Measurements from ENCODE around the gene NTN3.

DNA sequence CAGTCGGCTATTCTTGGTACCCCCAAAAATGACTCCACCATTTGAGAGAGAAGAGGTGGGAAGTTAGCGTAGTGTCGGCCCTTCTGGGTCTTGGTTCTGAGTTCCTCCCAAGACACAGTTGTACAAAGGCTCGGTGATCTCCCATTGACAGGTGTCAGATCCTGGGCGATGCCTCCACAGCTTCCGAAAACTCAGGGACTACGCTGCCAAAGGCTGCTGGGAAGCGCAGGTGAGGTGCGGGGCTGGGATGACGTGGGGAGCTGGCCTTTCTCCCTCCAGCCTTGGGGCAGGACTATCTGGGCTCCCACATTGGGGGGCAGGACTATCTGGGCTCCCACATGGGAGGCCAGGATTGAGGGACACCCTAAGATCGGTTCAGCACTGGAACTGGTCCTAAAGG is 31.5 kb upstream of the NTN3 start:
- TF ChIP-seq POLR2A (IDR thresholded peaks at IDR 0.05; ENCODE audit: low read length), result no peak
- TF ChIP-seq, protein P1, sequence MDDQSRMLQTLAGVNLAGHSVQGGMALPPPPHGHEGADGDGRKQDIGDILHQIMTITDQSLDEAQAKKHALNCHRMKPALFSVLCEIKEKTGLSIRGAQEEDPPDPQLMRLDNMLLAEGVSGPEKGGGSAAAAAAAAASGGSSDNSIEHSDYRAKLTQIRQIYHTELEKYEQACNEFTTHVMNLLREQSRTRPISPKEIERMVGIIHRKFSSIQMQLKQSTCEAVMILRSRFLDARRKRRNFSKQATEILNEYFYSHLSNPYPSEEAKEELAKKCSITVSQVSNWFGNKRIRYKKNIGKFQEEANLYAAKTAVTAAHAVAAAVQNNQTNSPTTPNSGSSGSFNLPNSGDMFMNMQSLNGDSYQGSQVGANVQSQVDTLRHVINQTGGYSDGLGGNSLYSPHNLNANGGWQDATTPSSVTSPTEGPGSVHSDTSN (IDR thresholded peaks at IDR 0.05), result no peak
- TF ChIP-seq, protein P2, sequence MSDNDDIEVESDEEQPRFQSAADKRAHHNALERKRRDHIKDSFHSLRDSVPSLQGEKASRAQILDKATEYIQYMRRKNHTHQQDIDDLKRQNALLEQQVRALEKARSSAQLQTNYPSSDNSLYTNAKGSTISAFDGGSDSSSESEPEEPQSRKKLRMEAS (IDR thresholded peaks at IDR 0.05), result no peak
- no peak for TF ChIP-seq CEBPB (IDR thresholded peaks at IDR 0.05)
- TF ChIP-seq MYC (IDR thresholded peaks at IDR 0.05; ENCODE audit: borderline replicate concordance, low read length), result no peak
- TF ChIP-seq, protein P3, sequence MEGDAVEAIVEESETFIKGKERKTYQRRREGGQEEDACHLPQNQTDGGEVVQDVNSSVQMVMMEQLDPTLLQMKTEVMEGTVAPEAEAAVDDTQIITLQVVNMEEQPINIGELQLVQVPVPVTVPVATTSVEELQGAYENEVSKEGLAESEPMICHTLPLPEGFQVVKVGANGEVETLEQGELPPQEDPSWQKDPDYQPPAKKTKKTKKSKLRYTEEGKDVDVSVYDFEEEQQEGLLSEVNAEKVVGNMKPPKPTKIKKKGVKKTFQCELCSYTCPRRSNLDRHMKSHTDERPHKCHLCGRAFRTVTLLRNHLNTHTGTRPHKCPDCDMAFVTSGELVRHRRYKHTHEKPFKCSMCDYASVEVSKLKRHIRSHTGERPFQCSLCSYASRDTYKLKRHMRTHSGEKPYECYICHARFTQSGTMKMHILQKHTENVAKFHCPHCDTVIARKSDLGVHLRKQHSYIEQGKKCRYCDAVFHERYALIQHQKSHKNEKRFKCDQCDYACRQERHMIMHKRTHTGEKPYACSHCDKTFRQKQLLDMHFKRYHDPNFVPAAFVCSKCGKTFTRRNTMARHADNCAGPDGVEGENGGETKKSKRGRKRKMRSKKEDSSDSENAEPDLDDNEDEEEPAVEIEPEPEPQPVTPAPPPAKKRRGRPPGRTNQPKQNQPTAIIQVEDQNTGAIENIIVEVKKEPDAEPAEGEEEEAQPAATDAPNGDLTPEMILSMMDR (IDR thresholded peaks at IDR 0.05), result no peak
- TF ChIP-seq ZNF302 (CRISPR knock-in tag; IDR thresholded peaks at IDR 0.05), result no peak
- TF ChIP-seq CHD4 (IDR thresholded peaks at IDR 0.05; ENCODE audit: borderline replicate concordance), result no peak
- no peak for TF ChIP-seq RAD21 (conservative IDR thresholded peaks at IDR 0.05 in 1 of 2, IDR thresholded peaks at IDR 0.05 in 1 of 2)
- TF ChIP-seq, protein P4, sequence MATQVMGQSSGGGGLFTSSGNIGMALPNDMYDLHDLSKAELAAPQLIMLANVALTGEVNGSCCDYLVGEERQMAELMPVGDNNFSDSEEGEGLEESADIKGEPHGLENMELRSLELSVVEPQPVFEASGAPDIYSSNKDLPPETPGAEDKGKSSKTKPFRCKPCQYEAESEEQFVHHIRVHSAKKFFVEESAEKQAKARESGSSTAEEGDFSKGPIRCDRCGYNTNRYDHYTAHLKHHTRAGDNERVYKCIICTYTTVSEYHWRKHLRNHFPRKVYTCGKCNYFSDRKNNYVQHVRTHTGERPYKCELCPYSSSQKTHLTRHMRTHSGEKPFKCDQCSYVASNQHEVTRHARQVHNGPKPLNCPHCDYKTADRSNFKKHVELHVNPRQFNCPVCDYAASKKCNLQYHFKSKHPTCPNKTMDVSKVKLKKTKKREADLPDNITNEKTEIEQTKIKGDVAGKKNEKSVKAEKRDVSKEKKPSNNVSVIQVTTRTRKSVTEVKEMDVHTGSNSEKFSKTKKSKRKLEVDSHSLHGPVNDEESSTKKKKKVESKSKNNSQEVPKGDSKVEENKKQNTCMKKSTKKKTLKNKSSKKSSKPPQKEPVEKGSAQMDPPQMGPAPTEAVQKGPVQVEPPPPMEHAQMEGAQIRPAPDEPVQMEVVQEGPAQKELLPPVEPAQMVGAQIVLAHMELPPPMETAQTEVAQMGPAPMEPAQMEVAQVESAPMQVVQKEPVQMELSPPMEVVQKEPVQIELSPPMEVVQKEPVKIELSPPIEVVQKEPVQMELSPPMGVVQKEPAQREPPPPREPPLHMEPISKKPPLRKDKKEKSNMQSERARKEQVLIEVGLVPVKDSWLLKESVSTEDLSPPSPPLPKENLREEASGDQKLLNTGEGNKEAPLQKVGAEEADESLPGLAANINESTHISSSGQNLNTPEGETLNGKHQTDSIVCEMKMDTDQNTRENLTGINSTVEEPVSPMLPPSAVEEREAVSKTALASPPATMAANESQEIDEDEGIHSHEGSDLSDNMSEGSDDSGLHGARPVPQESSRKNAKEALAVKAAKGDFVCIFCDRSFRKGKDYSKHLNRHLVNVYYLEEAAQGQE (IDR thresholded peaks at IDR 0.05), result no peak
- no peak for TF ChIP-seq EHMT2 (IDR thresholded peaks at IDR 0.05; ENCODE audit: low read depth)

Measured in A549 (cell line).